ENCODE measurements around the gene MCM8.

The MCM8 gene

GRCh38 chr20:5996765-5997164 lies 46.3 kb downstream of the MCM8 start:
- DNase-seq (ENCODE audit: low spot score in 2 of 2): no peak
- Mint-ChIP-seq H3K27me3 (no peaks in the 10 kb centered on the region), H3K4me1 (peaks cover 4% of the 10 kb centered on the region), H3K36me3 (peaks cover 7% of the 10 kb centered on the region), H3K9me3 (no peaks in the 10 kb centered on the region), H3K4me3 (no peak overlapping the region), H3K27ac (peak overlapping the region; percentile 25)
- peak; percentile 93 for ATAC-seq (ENCODE audit: low read depth)

- no peak overlapping the region for H3K4me3 Mint-ChIP-seq
- no peaks in the 10 kb centered on the region for H3K9me3 Mint-ChIP-seq
- ATAC-seq (ENCODE audit: low read depth) (no peak), DNase-seq (ENCODE audit: low spot score in 2 of 2) (no peak)
- H3K36me3 Mint-ChIP-seq: peaks cover 4% of the 10 kb centered on the region
- H3K27ac Mint-ChIP-seq: no peak overlapping the region
- peaks cover 10% of the 10 kb centered on the region for H3K4me1 Mint-ChIP-seq
- no peaks in the 10 kb centered on the region for H3K27me3 Mint-ChIP-seq
Measured at GRCh38 chr20:5999783-6000182, 49.3 kb downstream of the MCM8 start.

- H3K27me3 Mint-ChIP-seq: no peaks in the 10 kb centered on the region
- no peaks in the 10 kb centered on the region for H3K9me3 Mint-ChIP-seq
- H3K27ac Mint-ChIP-seq: no peak overlapping the region
- no peaks in the 10 kb centered on the region for H3K36me3 Mint-ChIP-seq
- ATAC-seq (ENCODE audit: low read depth) (no peak), DNase-seq (ENCODE audit: low spot score in 2 of 2) (no peak)
- H3K4me3 Mint-ChIP-seq: no peak overlapping the region
- peaks cover 10% of the 10 kb centered on the region for H3K4me1 Mint-ChIP-seq
Measured at GRCh38 chr20:6000871-6001270, 50.4 kb downstream of the MCM8 start.

- ATAC-seq (ENCODE audit: low read depth): no peak
- Mint-ChIP-seq H3K36me3 (peaks cover 5% of the 10 kb centered on the region), H3K4me1 (peaks cover 16% of the 10 kb centered on the region), H3K9me3 (no peaks in the 10 kb centered on the region), H3K27ac (peak overlapping the region; percentile 80), H3K4me3 (peak overlapping the region; percentile 94), H3K27me3 (no peaks in the 10 kb centered on the region)
- DNase-seq (ENCODE audit: low spot score in 2 of 2): no peak
Measured at GRCh38 chr20:6006603-6006949, 56.1 kb downstream of the MCM8 start.

GRCh38 chr20:6007094-6007528 lies 56.7 kb downstream of the MCM8 start:
- no peak for ATAC-seq (ENCODE audit: low read depth)
- H3K9me3 Mint-ChIP-seq: no peaks in the 10 kb centered on the region
- H3K4me1 Mint-ChIP-seq: peaks cover 18% of the 10 kb centered on the region
- no peaks in the 10 kb centered on the region for H3K27me3 Mint-ChIP-seq
- DNase-seq (ENCODE audit: low spot score in 2 of 2): no peak
- peak overlapping the region; percentile 80 for H3K27ac Mint-ChIP-seq
- H3K36me3 Mint-ChIP-seq: peaks cover 9% of the 10 kb centered on the region
- H3K4me3 Mint-ChIP-seq: peak overlapping the region; percentile 56

GRCh38 chr20:6007529-6008103 lies 57.2 kb downstream of the MCM8 start:
- H3K9me3 Mint-ChIP-seq: no peaks in the 10 kb centered on the region
- H3K27me3 Mint-ChIP-seq: no peaks in the 10 kb centered on the region
- peak overlapping the region; percentile 48 for H3K4me3 Mint-ChIP-seq
- H3K27ac Mint-ChIP-seq: no peak overlapping the region
- no peak for DNase-seq (ENCODE audit: low spot score in 2 of 2)
- H3K36me3 Mint-ChIP-seq: peaks cover 14% of the 10 kb centered on the region
- ATAC-seq (ENCODE audit: low read depth): no peak
- peaks cover 23% of the 10 kb centered on the region for H3K4me1 Mint-ChIP-seq

- Mint-ChIP-seq H3K27ac (no peak overlapping the region), H3K36me3 (peaks cover 18% of the 10 kb centered on the region), H3K9me3 (no peaks in the 10 kb centered on the region), H3K4me3 (no peak overlapping the region), H3K27me3 (no peaks in the 10 kb centered on the region), H3K4me1 (peaks cover 27% of the 10 kb centered on the region)
- no peak for DNase-seq (ENCODE audit: low spot score in 2 of 2)
- no peak for ATAC-seq (ENCODE audit: low read depth)
Measured at GRCh38 chr20:6008254-6008653, 57.8 kb downstream of the MCM8 start.

- no peak overlapping the region for H3K4me3 Mint-ChIP-seq
- peak overlapping the region; percentile 71 for H3K27ac Mint-ChIP-seq
- DNase-seq (ENCODE audit: low spot score in 2 of 2): no peak
- H3K27me3 Mint-ChIP-seq: no peaks in the 10 kb centered on the region
- H3K36me3 Mint-ChIP-seq: peaks cover 33% of the 10 kb centered on the region
- H3K9me3 Mint-ChIP-seq: no peaks in the 10 kb centered on the region
- H3K4me1 Mint-ChIP-seq: peaks cover 30% of the 10 kb centered on the region
- ATAC-seq (ENCODE audit: low read depth): no peak
Measured at GRCh38 chr20:6012179-6012578, 61.7 kb downstream of the MCM8 start.

GRCh38 chr20:6014017-6014416 lies 63.6 kb downstream of the MCM8 start:
- Mint-ChIP-seq H3K27me3 (no peaks in the 10 kb centered on the region), H3K4me1 (peaks cover 26% of the 10 kb centered on the region), H3K4me3 (no peak overlapping the region), H3K9me3 (no peaks in the 10 kb centered on the region), H3K27ac (peak overlapping the region; percentile 49), H3K36me3 (peaks cover 35% of the 10 kb centered on the region)
- DNase-seq (ENCODE audit: low spot score in 2 of 2) (no peak), ATAC-seq (ENCODE audit: low read depth) (no peak)

- peaks cover 26% of the 10 kb centered on the region for H3K4me1 Mint-ChIP-seq
- no peaks in the 10 kb centered on the region for H3K9me3 Mint-ChIP-seq
- H3K36me3 Mint-ChIP-seq: peaks cover 35% of the 10 kb centered on the region
- H3K27ac Mint-ChIP-seq: peak overlapping the region; percentile 17
- H3K4me3 Mint-ChIP-seq: no peak overlapping the region
- ATAC-seq (ENCODE audit: low read depth) (no peak), DNase-seq (ENCODE audit: low spot score in 2 of 2) (no peak)
- no peaks in the 10 kb centered on the region for H3K27me3 Mint-ChIP-seq
Measured at GRCh38 chr20:6014957-6015356, 64.5 kb downstream of the MCM8 start.

- peaks cover 30% of the 10 kb centered on the region for H3K36me3 Mint-ChIP-seq
- DNase-seq (ENCODE audit: low spot score in 2 of 2) (no peak), ATAC-seq (ENCODE audit: low read depth) (no peak)
- H3K9me3 Mint-ChIP-seq: peaks cover 1% of the 10 kb centered on the region
- peaks cover 20% of the 10 kb centered on the region for H3K4me1 Mint-ChIP-seq
- H3K4me3 Mint-ChIP-seq: no peak overlapping the region
- H3K27me3 Mint-ChIP-seq: no peaks in the 10 kb centered on the region
- H3K27ac Mint-ChIP-seq: no peak overlapping the region
Measured at GRCh38 chr20:6017467-6017866, 67.0 kb downstream of the MCM8 start.

- peaks cover 29% of the 10 kb centered on the region for H3K36me3 Mint-ChIP-seq
- DNase-seq (ENCODE audit: low spot score in 2 of 2): no peak
- peaks cover 18% of the 10 kb centered on the region for H3K4me1 Mint-ChIP-seq
- H3K27me3 Mint-ChIP-seq: no peaks in the 10 kb centered on the region
- no peak for ATAC-seq (ENCODE audit: low read depth)
- no peak overlapping the region for H3K27ac Mint-ChIP-seq
- no peak overlapping the region for H3K4me3 Mint-ChIP-seq
- peaks cover 1% of the 10 kb centered on the region for H3K9me3 Mint-ChIP-seq
Measured at GRCh38 chr20:6017880-6018279, 67.4 kb downstream of the MCM8 start.

- Mint-ChIP-seq H3K4me1 (peaks cover 2% of the 10 kb centered on the region), H3K4me3 (no peak overlapping the region)
Measured at GRCh38 chr20:6024768-6025167, 74.3 kb downstream of the MCM8 start.

GRCh38 chr20:6026051-6026450 lies 75.6 kb downstream of the MCM8 start:
- H3K4me3 Mint-ChIP-seq: no peak overlapping the region

More at GRCh38 chr20:6024768-6025167, 74.3 kb downstream of the MCM8 start:
- peaks cover 37% of the 10 kb centered on the region for H3K36me3 Mint-ChIP-seq
- peaks cover 4% of the 10 kb centered on the region for H3K9me3 Mint-ChIP-seq
- no peaks in the 10 kb centered on the region for H3K27me3 Mint-ChIP-seq
- ATAC-seq (ENCODE audit: low read depth): no peak
- no peak overlapping the region for H3K27ac Mint-ChIP-seq
- no peak for DNase-seq (ENCODE audit: low spot score in 2 of 2)

GRCh38 chr20:6028818-6029217 lies 78.4 kb downstream of the MCM8 start:
- Mint-ChIP-seq H3K9me3 (peaks cover 3% of the 10 kb centered on the region), H3K36me3 (peaks cover 31% of the 10 kb centered on the region), H3K4me3 (no peak overlapping the region), H3K27ac (no peak overlapping the region), H3K4me1 (no peaks in the 10 kb centered on the region), H3K27me3 (no peaks in the 10 kb centered on the region)
- no peak for DNase-seq (ENCODE audit: low spot score in 2 of 2)
- no peak for ATAC-seq (ENCODE audit: low read depth)

More at GRCh38 chr20:6026051-6026450, 75.6 kb downstream of the MCM8 start:
- peaks cover 2% of the 10 kb centered on the region for H3K4me1 Mint-ChIP-seq
- no peaks in the 10 kb centered on the region for H3K27me3 Mint-ChIP-seq
- peaks cover 3% of the 10 kb centered on the region for H3K9me3 Mint-ChIP-seq
- no peak overlapping the region for H3K27ac Mint-ChIP-seq
- H3K36me3 Mint-ChIP-seq: peaks cover 37% of the 10 kb centered on the region
- DNase-seq (ENCODE audit: low spot score in 2 of 2) (no peak), ATAC-seq (ENCODE audit: low read depth) (no peak)

Data from memory B cell (primary cell).